Endometrial microvascular endothelial cells (primary cell): ENCODE results near the gene DYNLT3. TPM values are rescaled to one million over a fixed set of nuclear protein-coding genes. Genes with fewer than 3 reads are reported as not detected.

Source experiments
- in situ Hi-C: cut with HindIII; loops from 2 replicates; pipeline ENCODE4 v1.10.0; 2017; ENCODE audit warnings: low sequenced_read_pairs, low pct_unique_long_range_greater_than_20kb; ENCODE audit errors: inconsistent ontology term
- total RNA-seq: library from RNA; depleted of rRNA; stranded (reverse); fragments of >200 nt; gene quantifications from one replicate; pipeline ENCODE4 v1.2.3, GENCODE V29; 2015; ENCODE audit errors: inconsistent ontology term

The DYNLT3 gene
- total RNA-seq, 1 donor from 2014 or later, result 26.5 TPM

DNA sequence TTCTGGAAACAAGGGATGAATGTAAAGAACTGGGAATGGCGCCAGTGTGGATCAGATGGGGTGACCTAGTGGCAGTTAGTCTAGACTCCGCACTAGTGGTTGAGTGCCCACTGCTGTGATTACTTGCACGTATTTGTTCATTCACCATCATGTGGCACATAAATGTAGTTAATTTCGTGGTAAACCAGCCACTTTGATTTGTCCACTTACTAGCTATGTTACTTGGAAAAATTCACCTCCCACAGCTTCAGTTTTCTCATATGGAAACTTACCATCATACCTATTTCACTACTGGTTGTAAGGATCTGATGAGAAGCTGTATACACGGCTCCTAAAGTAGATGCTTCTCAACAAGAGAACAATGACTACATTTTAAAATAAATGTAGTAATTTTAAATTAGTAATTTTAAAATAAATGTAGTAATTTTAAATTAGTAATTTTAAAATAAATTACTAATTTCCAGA is 394 bp upstream of the DYNLT3 start:
- in situ Hi-C loops, result no loop called here

DNA sequence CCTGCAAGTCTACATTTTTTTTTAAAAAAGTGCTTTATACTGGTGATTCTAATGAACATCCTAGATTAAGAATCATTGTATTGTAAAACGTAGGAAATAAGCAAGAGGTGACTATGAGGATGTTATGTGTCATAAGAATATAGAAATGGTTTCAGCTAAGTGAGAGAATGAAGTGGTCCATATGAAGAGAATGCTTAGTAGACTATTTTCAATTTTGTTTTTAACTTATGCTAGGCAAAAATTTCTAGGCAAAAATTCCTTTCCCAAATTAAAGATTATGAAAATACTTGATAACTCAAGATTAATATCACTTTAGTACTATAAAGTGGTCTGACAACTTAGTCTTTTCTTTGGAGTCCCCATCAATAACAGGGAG is 825 bp downstream of the DYNLT3 start:
- in situ Hi-C loops, result no loop called here

- in situ Hi-C loops, result no loop called here
These were observed 1.2 kb downstream of the DYNLT3 start for GRCh38 chrX:37846141-37846540.

GRCh38 chrX:37844622-37845021 is 2.7 kb downstream of the DYNLT3 start:
- in situ Hi-C loops, result no loop called here

- in situ Hi-C loops, result no loop called here
These were observed 6.4 kb downstream of the DYNLT3 start for GRCh38 chrX:37840931-37841330.

GRCh38 chrX:37834937-37835336 is 12.4 kb downstream of the DYNLT3 start:
- in situ Hi-C loops, result no loop called here

GRCh38 chrX:37830371-37830770 is 17.0 kb downstream of the DYNLT3 start:
- in situ Hi-C loops, result no loop called here

DNA sequence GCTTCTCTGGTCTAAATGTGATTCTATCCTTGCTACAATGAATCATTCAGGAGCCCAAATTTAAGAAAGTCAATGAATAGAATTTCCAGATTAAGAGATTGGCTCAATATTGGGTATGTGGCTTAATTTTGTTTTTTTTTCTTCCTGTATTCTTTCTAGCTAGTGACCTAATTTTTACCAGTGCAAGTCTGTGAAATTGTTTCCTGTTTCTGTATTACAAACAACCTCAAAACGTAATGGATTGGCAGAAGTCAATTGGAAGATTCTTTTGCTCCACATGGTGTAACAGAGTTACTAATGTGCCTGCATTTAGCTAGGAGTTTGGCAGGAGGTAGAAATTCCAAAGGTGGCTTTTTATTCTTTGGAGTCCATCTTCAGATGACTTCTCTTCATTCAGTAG is 17.6 kb downstream of the DYNLT3 start:
- in situ Hi-C loops, result no loop called here

GRCh38 chrX:37825215-37825842 is 22.0 kb downstream of the DYNLT3 start:
- in situ Hi-C loops, result no loop called here

DNA sequence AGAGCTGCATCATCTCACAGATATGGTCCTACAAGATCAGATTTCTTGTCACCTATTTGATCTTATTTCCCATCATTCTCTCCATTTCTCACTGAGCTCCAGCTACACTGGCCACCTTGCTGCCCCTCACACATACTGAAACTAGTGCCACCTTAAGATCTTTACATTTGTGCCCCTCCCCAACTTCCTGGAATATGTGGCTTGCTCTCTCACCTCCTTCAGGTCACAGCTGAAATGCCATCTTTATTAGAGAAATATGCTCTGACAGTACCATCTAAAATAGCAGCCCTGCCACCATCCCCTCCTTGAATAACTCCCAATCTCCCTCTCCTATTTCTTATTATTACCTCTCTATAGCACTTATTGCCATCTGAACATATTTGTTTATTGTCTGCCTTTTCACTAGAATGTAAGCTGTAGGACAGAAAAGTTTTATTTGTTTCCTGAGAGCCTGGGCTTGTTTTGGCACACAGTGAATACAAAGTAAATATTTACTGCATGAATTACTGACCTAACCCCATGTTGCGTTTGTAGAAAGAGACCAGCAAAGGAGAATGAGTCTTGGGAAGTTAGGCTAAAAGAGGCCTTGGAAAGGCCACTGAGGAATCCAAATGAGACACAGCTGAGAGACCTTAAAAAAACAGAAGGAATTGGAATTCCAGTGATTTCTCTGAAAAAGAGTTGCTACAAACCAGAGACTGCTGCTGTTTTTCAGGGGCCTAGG is 22.7 kb downstream of the DYNLT3 start:
- in situ Hi-C loops, result no loop called here

- in situ Hi-C loops, result no loop called here
These were observed 26.7 kb downstream of the DYNLT3 start for GRCh38 chrX:37820646-37821045.

DNA sequence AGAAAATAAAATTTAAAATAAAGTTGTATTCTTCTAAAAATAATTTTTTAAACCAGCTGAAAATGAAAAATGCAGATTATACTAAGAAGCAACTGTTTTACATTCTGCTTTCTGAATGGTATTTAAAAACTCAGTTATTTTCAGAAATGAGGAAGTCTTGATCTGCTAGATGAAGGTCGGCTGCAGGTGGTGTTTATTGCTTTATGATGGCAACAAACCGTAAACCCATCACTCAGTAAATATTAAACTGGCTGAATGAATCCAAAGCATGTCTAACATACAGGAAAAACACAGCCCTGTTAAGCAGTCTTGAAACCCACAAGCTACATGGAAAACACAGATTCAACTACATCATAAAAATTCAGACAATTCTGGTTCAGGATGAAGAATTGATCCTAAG is 29.3 kb downstream of the DYNLT3 start:
- in situ Hi-C loops, result no loop called here

DNA sequence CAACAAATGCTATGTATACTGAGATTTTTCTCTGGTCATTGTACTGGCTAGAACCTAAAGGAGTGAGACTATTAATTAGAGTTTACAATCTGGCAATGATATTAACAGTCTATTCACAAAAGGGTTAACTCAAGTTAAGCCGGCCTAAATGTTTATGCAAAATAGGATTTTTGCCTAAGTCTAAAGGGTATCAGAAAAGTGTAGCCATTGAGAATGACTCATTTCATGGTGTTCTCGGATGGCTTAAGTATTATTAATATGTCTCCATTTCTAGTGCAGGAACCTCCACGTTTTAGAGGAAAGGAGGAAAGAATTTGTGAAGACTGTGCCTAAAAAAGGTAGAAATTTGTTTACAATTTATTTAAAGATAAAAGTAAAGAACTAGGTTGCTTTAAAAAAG is 29.8 kb downstream of the DYNLT3 start:
- in situ Hi-C loops, result no loop called here

DNA sequence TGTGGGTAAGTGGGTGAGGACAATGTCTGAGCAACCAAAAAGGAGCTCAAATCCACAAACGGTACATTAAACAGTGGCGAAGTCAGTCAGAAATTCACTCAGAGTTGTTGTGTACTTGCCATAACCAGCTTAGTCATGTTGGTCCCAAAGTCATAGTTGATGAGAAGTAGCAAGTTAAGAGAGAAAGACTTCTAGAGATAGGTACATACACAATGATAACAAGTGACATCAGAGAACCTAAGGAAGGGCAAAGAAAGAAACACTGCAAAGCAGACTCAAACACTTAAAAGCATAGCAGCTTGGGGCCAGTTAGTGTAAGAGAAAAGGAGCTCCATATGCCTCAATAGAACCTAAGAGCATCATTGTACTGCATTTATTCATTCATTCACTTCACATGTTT is 30.2 kb downstream of the DYNLT3 start:
- in situ Hi-C loops, result no loop called here

GRCh38 chrX:37816766-37817165 is 30.6 kb downstream of the DYNLT3 start:
- in situ Hi-C loops, result no loop called here

- in situ Hi-C loops, result no loop called here
These were observed 32.0 kb downstream of the DYNLT3 start for GRCh38 chrX:37815366-37815765.

DNA sequence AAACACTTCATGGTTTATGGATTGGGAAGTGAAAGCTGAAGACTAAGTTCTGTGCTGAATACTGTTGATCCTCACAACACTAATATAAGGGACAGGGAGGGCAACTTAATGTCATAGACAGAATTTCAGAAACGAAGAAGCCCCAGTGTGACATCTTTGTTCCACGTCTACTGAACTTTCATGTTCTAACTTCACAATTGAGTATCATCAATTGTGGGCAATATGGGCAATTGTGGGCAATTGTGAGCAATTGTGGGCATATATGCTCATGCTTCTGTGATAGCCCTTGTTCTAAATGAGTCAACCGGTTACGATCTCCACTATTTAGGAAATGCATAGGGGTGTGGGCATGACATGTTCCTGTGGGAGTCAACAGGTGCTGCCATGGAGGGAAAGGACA is 33.8 kb downstream of the DYNLT3 start:
- in situ Hi-C loops, result no loop called here

DNA sequence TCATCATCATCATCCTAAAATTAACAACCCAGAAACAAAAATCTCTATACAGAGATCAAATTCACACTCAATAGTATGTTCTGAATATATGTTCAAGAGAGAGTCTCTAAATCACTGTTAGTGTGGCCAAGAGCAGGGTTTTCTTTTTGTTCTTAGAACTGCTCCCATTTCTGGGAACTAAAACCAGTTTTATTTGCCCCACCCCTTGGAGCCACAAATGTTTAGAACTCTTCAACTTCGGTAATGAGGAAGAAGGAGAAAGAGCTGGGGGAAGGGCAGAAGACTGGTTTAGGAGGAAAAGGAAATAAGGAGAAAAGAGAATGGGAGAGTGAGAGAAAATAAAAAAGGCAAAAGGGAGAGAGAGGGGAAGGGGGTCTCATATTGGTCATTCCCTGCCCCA is 35.3 kb downstream of the DYNLT3 start:
- in situ Hi-C loops, result no loop called here

GRCh38 chrX:37809970-37810369 is 37.4 kb downstream of the DYNLT3 start:
- in situ Hi-C loops, result no loop called here

DNA sequence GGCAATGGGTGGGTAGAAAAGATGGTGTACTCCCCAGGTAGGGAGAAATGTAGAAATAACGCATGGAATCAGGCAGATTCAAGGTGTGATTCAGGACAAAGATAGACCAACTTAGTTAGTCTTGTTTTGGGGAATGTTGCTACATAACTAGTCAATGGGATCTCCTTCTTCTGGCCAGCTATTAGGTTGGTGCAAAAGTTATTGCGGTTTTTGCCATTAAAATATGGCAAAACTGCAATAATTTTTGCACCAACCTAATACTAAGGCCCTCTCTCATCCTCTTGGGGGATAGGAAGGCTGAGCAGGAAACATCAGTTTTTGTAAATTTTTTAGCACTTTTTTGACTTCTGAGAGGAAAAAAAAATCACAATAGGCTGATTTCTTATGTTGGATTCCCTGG is 44.3 kb downstream of the DYNLT3 start:
- in situ Hi-C loops, result no loop called here

- in situ Hi-C loops, result no loop called here
These were observed 45.3 kb downstream of the DYNLT3 start for GRCh38 chrX:37802028-37802427.
